CD8-positive, alpha-beta memory T cell (primary cell): ENCODE measurements around the gene MYBPC3. TPM values are rescaled to one million over a fixed set of nuclear protein-coding genes. Genes with fewer than 3 reads are reported as not detected.

Experiments
- CTCF ChIA-PET: fragments of 350-600 bp; sonication (Branson Sonifier 250); formaldehyde crosslinking; loops from one replicate; lab custom pipeline; 2021; ENCODE audit warnings: antibody characterized with exemption; lab: Charles Lee
- POLR2A ChIA-PET: fragments of 350-600 bp; sonication (Branson Sonifier 250); formaldehyde crosslinking; loops from one replicate; lab custom pipeline; 2021; ENCODE audit warnings: antibody characterized with exemption; lab: Charles Lee
- DNase-seq, 5 donors: peaks; one replicate each; pipeline versions ENCODE4 v3.0.0 to v3.0.0-alpha.2; 2020 to 2022; ENCODE audit warnings: mixed read lengths in 1 of 5
- H3K27ac ChIP-seq: one replicate; pipeline ENCODE4 v1.7.0; 2013; ENCODE audit warnings: low read depth, mild to moderate bottlenecking, low read length, moderate library complexity
- H3K27me3 ChIP-seq: 2 replicates; pipeline ENCODE4 v1.7.0; 2013; ENCODE audit warnings: low read length, mild to moderate bottlenecking; ENCODE audit not compliant: insufficient read depth, poor library complexity, severe bottlenecking
- H3K36me3 ChIP-seq: 2 replicates; pipeline ENCODE4 v1.7.0; 2013; ENCODE audit warnings: mild to moderate bottlenecking, low read length, moderate library complexity; ENCODE audit not compliant: insufficient read depth
- H3K4me1 ChIP-seq: 2 replicates; pipeline ENCODE4 v1.7.0; 2013; ENCODE audit warnings: mild to moderate bottlenecking, low read length, moderate library complexity; ENCODE audit not compliant: insufficient read depth
- H3K4me3 ChIP-seq: 2 replicates; pipeline ENCODE4 v1.7.0; 2013; ENCODE audit warnings: mild to moderate bottlenecking, low read length
- H3K9me3 ChIP-seq: 2 replicates; pipeline ENCODE4 v1.7.0; 2013; ENCODE audit warnings: mild to moderate bottlenecking, low read length
- H3K27ac Mint-ChIP-seq, 8 donors: one replicate each; pipeline ENCODE4 v1.8.0; 2020 to 2021; ENCODE audit warnings: mixed read lengths in 8 of 8, mild to moderate bottlenecking in 6 of 8, inconsistent platforms in 3 of 8, moderate library complexity in 3 of 8
- H3K27me3 Mint-ChIP-seq, 2 donors: one replicate each; pipeline ENCODE4 v1.8.0; 2020 to 2021; ENCODE audit warnings: mixed read lengths in 2 of 2, mild to moderate bottlenecking in 1 of 2, moderate library complexity in 1 of 2
- H3K36me3 Mint-ChIP-seq, 3 donors: one replicate each; pipeline ENCODE4 v1.8.0; 2020 to 2021; ENCODE audit warnings: mixed read lengths in 3 of 3, inconsistent platforms in 1 of 3, mild to moderate bottlenecking in 1 of 3
- H3K4me1 Mint-ChIP-seq, 3 donors: one replicate each; pipeline ENCODE4 v1.8.0; 2020 to 2021; ENCODE audit warnings: mixed read lengths in 3 of 3, inconsistent platforms in 1 of 3, mild to moderate bottlenecking in 1 of 3
- H3K4me3 Mint-ChIP-seq, 7 donors: one replicate each; pipeline ENCODE4 v1.8.0; 2020 to 2021; ENCODE audit warnings: mixed read lengths in 7 of 7, mild to moderate bottlenecking in 6 of 7, moderate library complexity in 4 of 7, inconsistent platforms in 2 of 7
- H3K9me3 Mint-ChIP-seq, 5 donors: one replicate each; pipeline ENCODE4 v1.8.0; 2020 to 2022; ENCODE audit warnings: mixed read lengths in 5 of 5, mild to moderate bottlenecking in 3 of 5, moderate library complexity in 2 of 5, inconsistent platforms in 1 of 5
- polyA plus RNA-seq: library from polyadenylated mRNA; unstranded; fragments of 300-500 nt; fragmentation: Illumina TruSeq; gene quantifications from one replicate; pipeline ENCODE4 v1.2.3, GENCODE V29; 2021
- total RNA-seq, 2 experiments: library from RNA; stranded (reverse); gene quantifications; one replicate each; pipeline ENCODE4 v1.2.3, GENCODE V29; 2021

The MYBPC3 gene
- total and polyA plus RNA-seq, 3 experiments from 2014 or later, result not detected

DNA sequence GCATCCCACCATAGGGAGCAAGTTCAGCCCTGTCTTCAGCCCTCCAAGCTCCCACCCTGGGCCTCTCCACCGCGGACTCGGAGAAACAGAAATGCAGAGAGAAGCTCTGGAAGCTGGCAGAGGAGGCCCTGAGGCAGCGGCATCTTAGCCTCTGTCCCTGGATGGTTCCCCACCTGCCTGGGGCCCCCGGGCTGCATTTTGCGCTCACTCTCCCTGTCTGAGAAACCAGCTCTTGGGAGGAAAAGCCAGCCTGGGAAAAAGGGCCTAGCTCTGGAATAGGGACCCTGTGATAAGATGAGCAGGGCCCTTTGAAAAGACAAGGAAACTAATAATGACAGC lies 37.9 kb upstream of the MYBPC3 start:
- H3K9me3 Mint-ChIP-seq, result no peaks in the 10 kb centered on the region
- H3K9me3 ChIP-seq, result no peaks in the 10 kb centered on the region
- DNase-seq, result no peak
- no peaks in the 10 kb centered on the region for H3K27me3 ChIP-seq
- H3K27ac Mint-ChIP-seq, result peak overlapping the region in 7 of 8 donors; percentile 7 to 84 (median 51)
- no peaks in the 10 kb centered on the region for H3K36me3 Mint-ChIP-seq
- H3K4me3 ChIP-seq, result no peak overlapping the region
- peaks cover 40% of the 10 kb centered on the region for H3K4me1 ChIP-seq
- no peaks in the 10 kb centered on the region for H3K27me3 Mint-ChIP-seq
- ChIA-PET POLR2A (no interaction called here), CTCF (interaction anchor here (0.9 to 10.0 kb wide), 4 partner anchors 9 to 21 kb away, joined by 4 to 106 read pairs (median 8); no protein-coding TSS in a partner anchor)
- no peaks in the 10 kb centered on the region for H3K36me3 ChIP-seq
- H3K27ac ChIP-seq, result no peak overlapping the region
- peak overlapping the region in 1 of 7 donors; percentile 74 for H3K4me3 Mint-ChIP-seq
- peaks cover 39 to 68% (median 56%) of the 10 kb centered on the region in 3 donors for H3K4me1 Mint-ChIP-seq

DNA sequence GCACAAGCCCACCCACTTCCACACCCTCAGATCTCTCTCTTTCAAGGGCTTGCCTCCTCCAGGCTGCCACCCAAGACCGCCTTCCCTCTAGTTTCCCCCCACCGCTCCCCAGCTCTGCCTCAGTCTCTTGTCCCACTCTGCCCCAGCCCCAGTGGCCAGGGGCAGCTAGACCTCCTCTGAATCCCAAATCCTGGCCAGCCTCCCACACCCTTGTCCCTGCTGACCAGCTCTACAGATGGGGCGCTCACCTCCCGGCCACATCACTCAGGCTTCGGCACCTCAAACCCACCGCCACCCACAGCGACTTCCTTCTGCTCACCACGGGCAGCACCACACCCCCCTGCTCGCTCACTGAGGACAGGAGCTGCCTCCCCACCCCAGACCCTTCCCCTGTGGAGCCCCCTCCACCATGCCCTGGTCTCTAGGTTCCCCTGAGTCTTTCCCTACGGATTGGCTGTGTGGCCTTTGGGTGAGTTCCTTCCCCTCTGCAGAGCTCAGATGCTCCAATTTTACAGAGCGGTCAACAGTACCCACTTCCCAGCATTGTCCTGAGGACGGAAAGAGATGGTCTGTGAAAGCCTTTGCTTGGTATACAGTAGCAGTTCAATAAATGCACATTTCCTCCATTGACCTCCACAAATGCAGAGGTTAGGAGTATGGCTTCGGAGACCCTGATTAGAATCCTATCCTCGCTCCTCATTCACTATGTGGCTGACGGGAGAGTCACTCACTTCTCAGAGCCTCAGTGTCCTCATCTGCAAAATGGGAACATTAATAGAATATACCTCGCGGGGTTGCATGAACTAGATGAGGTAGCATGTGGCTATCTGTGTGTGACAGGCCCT lies 37.3 kb upstream of the MYBPC3 start:
- Histone ChIP-seq H3K27ac (no peak overlapping the region), H3K4me1 (peaks cover 34% of the 10 kb centered on the region), H3K36me3 (no peaks in the 10 kb centered on the region), H3K9me3 (no peaks in the 10 kb centered on the region), H3K27me3 (no peaks in the 10 kb centered on the region), H3K4me3 (no peak overlapping the region)
- H3K27me3 Mint-ChIP-seq, result no peaks in the 10 kb centered on the region
- CTCF ChIA-PET, result interaction anchor here (0.9 to 10.0 kb wide), 4 partner anchors 9 to 22 kb away, joined by 4 to 106 read pairs (median 8); no protein-coding TSS in a partner anchor
- H3K36me3 Mint-ChIP-seq, result no peaks in the 10 kb centered on the region
- no peaks in the 10 kb centered on the region for H3K9me3 Mint-ChIP-seq
- peak overlapping the region in 6 of 7 donors; percentile 61 to 87 (median 75) for H3K4me3 Mint-ChIP-seq
- peak in 1 of 5 donors; percentile 18 for DNase-seq
- H3K27ac Mint-ChIP-seq, result peak overlapping the region in 4 of 8 donors; percentile 38 to 68 (median 56)
- POLR2A ChIA-PET, result interaction anchor here (1.0 kb wide), 1 partner anchor 10 kb away, joined by 3 read pairs; no protein-coding TSS in a partner anchor
- peaks cover 38 to 62% (median 50%) of the 10 kb centered on the region in 3 donors for H3K4me1 Mint-ChIP-seq

DNA sequence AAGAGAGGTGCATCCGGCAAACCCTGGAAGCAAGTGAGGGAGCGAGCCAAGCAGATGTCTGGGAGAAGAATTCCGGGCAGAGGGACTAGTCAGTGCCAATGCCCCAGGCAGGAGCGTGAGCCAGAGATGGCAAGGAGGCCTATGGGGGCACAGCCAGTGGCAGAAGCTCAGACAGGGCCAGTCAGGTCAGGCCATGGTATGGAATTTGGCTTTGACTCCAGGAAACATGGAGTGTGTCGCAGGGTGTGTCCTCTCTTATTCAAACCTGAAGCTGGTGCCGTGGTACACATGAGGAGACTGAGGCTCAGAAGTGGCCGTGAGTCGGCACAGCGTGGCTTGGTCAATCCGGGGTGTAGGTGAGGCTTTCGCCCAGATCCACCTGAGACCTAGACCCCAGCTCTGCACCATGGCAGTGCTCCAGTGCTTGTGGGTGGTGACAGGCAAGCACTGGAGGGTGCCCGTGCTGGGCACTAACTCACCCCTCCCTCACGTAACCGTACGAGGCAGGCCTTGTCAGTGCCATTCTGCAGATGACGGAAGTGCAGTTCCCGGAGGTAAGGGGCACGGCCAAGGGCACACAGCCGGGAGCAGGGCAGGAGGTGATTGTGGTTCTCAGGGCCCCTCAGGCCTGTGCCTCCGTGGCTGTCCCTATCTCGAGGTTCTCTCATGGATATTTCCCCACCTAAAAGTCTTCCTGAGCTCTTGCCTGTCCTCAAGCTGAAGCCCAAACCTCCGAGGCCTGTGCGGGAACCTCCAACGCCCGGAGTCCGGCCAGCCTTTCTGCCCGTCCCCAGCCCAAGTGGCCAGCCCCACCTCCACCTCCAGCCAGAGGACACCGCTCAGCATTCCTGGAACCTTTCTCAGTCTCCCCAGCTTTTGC lies 36.4 kb upstream of the MYBPC3 start:
- H3K27me3 Mint-ChIP-seq, result no peaks in the 10 kb centered on the region
- no peak overlapping the region for H3K4me3 ChIP-seq

DNA sequence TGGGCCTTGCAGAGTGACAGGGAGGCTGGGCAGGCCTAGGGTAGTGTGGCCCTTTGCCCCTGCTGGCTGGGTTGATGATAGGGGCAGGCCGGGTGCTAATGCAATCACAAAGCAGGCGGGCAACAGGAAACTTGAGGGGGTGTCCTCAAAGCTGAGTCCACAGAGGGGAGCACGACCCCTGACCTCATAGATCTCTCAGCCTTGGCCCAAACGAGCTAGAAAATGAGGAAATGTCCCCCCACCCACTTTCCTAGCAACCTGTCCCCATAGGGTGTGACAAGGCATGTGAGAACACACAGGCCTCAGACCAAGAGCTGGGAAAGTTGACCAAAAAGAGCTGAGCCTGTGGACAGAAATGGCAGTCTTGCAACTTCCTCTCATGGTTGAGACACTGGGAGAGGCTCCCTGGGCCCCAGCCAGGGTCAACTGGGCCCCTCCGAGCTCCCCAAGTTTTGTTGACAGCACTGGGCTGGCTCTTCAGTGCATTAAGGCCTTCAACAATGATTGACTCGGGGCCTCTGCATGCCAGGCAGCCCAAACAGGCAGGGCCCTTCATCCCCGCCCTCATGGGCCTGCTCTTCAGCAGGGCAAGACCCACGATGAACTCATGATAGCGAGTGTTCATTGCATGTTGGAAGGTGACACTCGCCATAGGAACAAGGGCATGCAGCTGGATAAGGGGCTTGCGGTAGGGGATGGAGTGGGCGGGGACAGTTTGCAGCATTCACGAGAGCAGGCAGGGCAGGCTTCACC lies 35.6 kb upstream of the MYBPC3 start:
- no peaks in the 10 kb centered on the region for H3K36me3 ChIP-seq
- H3K27ac ChIP-seq, result no peak overlapping the region
- Mint-ChIP-seq H3K9me3 (no peaks in the 10 kb centered on the region), H3K27me3 (no peaks in the 10 kb centered on the region), H3K36me3 (no peaks in the 10 kb centered on the region), H3K4me1 (peaks cover 25 to 47% (median 34%) of the 10 kb centered on the region in 3 donors), H3K27ac (no peak overlapping the region), H3K4me3 (no peak overlapping the region)
- no peaks in the 10 kb centered on the region for H3K9me3 ChIP-seq
- ChIA-PET CTCF (interaction anchor here (1.4 to 10.0 kb wide), 3 partner anchors 14 to 24 kb away, joined by 3 to 106 read pairs (median 5); no protein-coding TSS in a partner anchor), POLR2A (no interaction called here)
- peaks cover 17% of the 10 kb centered on the region for H3K4me1 ChIP-seq
- no peaks in the 10 kb centered on the region for H3K27me3 ChIP-seq
- no peak overlapping the region for H3K4me3 ChIP-seq
- no peak for DNase-seq

More for the DNA sequence above, 36.4 kb upstream of the MYBPC3 start:
- Histone ChIP-seq H3K36me3 (no peaks in the 10 kb centered on the region), H3K4me1 (peaks cover 25% of the 10 kb centered on the region), H3K27me3 (no peaks in the 10 kb centered on the region), H3K9me3 (no peaks in the 10 kb centered on the region), H3K27ac (no peak overlapping the region)
- peak overlapping the region in 3 of 8 donors; percentile 38 to 57 (median 56) for H3K27ac Mint-ChIP-seq
- peak overlapping the region in 6 of 7 donors; percentile 61 to 87 (median 75) for H3K4me3 Mint-ChIP-seq
- POLR2A ChIA-PET, result interaction anchor here (0.6 to 1.0 kb wide), 2 partner anchors 11 to 632 kb away, joined by 3 read pairs; no protein-coding TSS in a partner anchor
- H3K4me1 Mint-ChIP-seq, result peaks cover 30 to 54% (median 41%) of the 10 kb centered on the region in 3 donors
- H3K9me3 Mint-ChIP-seq, result no peaks in the 10 kb centered on the region
- CTCF ChIA-PET, result interaction anchor here (1.4 to 10.0 kb wide), 3 partner anchors 13 to 23 kb away, joined by 3 to 106 read pairs (median 10); no protein-coding TSS in a partner anchor
- no peak for DNase-seq
- H3K36me3 Mint-ChIP-seq, result no peaks in the 10 kb centered on the region

DNA sequence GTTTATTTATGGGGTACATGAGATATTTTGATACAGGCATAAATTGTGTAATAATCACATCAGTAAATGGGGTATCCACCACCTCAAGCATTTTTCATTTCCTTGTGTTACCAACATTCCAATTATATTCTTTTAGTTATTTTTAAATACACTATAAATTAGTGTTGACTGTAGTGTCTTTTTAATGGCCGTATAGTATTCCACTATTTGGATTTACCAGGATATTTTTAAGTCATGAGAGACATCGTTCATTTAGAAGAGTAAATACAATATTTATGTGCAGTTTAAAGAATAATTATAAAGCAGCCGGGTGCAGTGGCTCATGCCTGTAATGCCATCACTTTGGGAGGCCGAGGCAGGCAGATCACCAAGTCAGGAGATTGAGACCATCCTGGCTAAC lies 32.0 kb upstream of the MYBPC3 start:
- no peaks in the 10 kb centered on the region for H3K36me3 ChIP-seq
- no peak overlapping the region for H3K4me3 Mint-ChIP-seq
- H3K27ac Mint-ChIP-seq, result no peak overlapping the region
- no peaks in the 10 kb centered on the region for H3K36me3 Mint-ChIP-seq
- H3K4me3 ChIP-seq, result no peak overlapping the region
- DNase-seq, result no peak
- H3K27me3 Mint-ChIP-seq, result peaks cover 0 to 2% of the 10 kb centered on the region in 2 donors
- ChIA-PET POLR2A (interaction anchor here (0.7 kb wide), 1 partner anchor 136 kb away, joined by 3 read pairs; no protein-coding TSS in a partner anchor), CTCF (no interaction called here)
- no peaks in the 10 kb centered on the region for H3K9me3 Mint-ChIP-seq
- H3K4me1 ChIP-seq, result peaks cover 7% of the 10 kb centered on the region
- H3K4me1 Mint-ChIP-seq, result peaks cover 8 to 16% (median 11%) of the 10 kb centered on the region in 3 donors
- no peaks in the 10 kb centered on the region for H3K9me3 ChIP-seq
- H3K27me3 ChIP-seq, result no peaks in the 10 kb centered on the region
- H3K27ac ChIP-seq, result no peak overlapping the region

DNA sequence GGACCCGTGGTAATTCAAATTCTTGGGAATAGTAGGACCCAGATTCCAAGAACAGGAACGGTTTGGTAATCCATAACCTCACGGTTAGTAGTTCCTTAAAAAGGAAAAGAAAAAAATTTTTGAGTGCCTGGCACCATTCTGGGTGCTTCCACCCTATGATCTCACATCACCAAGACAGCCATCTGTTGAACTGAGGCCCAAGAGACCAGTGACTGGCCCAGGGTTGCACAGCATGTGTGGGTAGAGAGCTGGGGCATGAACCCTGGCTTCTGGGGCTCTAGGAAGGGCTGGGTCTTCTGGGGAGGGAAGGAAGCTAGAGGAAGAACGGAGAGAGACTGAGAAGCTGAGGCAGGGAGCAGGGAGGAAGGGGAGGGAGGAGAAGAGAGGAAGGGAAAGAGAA lies 30.6 kb upstream of the MYBPC3 start:
- no peak for DNase-seq
- peaks cover 0 to 4% (median 0%) of the 10 kb centered on the region in 3 donors for H3K4me1 Mint-ChIP-seq
- no peaks in the 10 kb centered on the region for H3K36me3 ChIP-seq
- H3K4me3 ChIP-seq, result no peak overlapping the region
- no peaks in the 10 kb centered on the region for H3K36me3 Mint-ChIP-seq
- H3K9me3 ChIP-seq, result no peaks in the 10 kb centered on the region
- H3K4me1 ChIP-seq, result no peaks in the 10 kb centered on the region
- H3K27me3 ChIP-seq, result no peaks in the 10 kb centered on the region
- no peaks in the 10 kb centered on the region for H3K9me3 Mint-ChIP-seq
- H3K27me3 Mint-ChIP-seq, result peaks cover 0 to 2% of the 10 kb centered on the region in 2 donors
- POLR2A ChIA-PET, result no interaction called here
- CTCF ChIA-PET, result interaction anchor here (1.9 kb wide), 1 partner anchor 9 kb away, joined by 6 read pairs; no protein-coding TSS in a partner anchor
- no peak overlapping the region for H3K27ac Mint-ChIP-seq
- H3K27ac ChIP-seq, result no peak overlapping the region
- H3K4me3 Mint-ChIP-seq, result no peak overlapping the region

DNA sequence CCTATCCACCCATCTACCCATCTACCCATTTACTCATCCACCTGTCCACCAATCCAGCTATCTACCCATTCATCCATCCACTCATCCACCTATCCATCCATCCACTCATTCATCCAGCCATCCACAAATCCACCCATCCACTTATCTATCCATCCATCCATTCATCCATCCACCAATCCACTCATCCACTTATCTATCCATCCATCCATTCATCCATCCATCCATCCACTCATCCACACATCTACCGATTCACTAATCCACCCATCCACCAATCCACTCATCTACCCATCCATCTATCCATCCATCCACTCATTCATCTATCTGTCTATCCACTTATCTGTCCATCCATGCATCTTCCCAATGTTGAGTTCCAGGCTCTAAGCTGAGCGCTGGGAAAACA lies 27.6 kb upstream of the MYBPC3 start:
- no peaks in the 10 kb centered on the region for H3K27me3 ChIP-seq
- DNase-seq, result no peak
- H3K36me3 ChIP-seq, result no peaks in the 10 kb centered on the region
- CTCF ChIA-PET, result no interaction called here
- no peaks in the 10 kb centered on the region for H3K4me1 ChIP-seq
- Mint-ChIP-seq H3K4me1 (no peaks in the 10 kb centered on the region), H3K9me3 (no peaks in the 10 kb centered on the region), H3K36me3 (no peaks in the 10 kb centered on the region), H3K4me3 (no peak overlapping the region), H3K27me3 (peaks cover 0 to 2% of the 10 kb centered on the region in 2 donors), H3K27ac (no peak overlapping the region)
- H3K9me3 ChIP-seq, result no peaks in the 10 kb centered on the region
- no peak overlapping the region for H3K4me3 ChIP-seq
- POLR2A ChIA-PET, result no interaction called here
- H3K27ac ChIP-seq, result no peak overlapping the region
